H9 (cell line): Measurements from ENCODE around the gene DPM2. TPM values are rescaled to one million over a fixed set of nuclear protein-coding genes. Genes with fewer than 3 reads are reported as not detected.
A peak's percentile ranks its signal among the peaks of the same experiment; 100 is the strongest.

ENCODE experiments used
- DNase-seq: peaks from one replicate; pipeline ENCODE4 v3.0.0-alpha.2; 2017
- H2AFZ ChIP-seq: one replicate; pipeline ENCODE4 v1.6.1; 2013; ENCODE audit warnings: mild to moderate bottlenecking, low read length, control low read depth, moderate library complexity
- H2AK5ac ChIP-seq: 2 replicates; pipeline ENCODE4 v1.6.1; 2013; ENCODE audit warnings: low read length, control low read depth, mixed read lengths; ENCODE audit not compliant: insufficient read length
- H2BK120ac ChIP-seq: one replicate; pipeline ENCODE4 v1.6.1; 2013; ENCODE audit warnings: low read depth, mild to moderate bottlenecking, low read length, control low read depth, inconsistent platforms; ENCODE audit not compliant: poor library complexity, severe bottlenecking
- H2BK12ac ChIP-seq: 2 replicates; pipeline ENCODE4 v1.6.1; 2013; ENCODE audit warnings: low read length, control low read depth, mixed read lengths, low read depth; ENCODE audit not compliant: insufficient read length
- H2BK15ac ChIP-seq: 2 replicates; pipeline ENCODE4 v1.6.1; 2013; ENCODE audit warnings: low read depth, low read length, control low read depth
- H2BK20ac ChIP-seq: one replicate; pipeline ENCODE4 v1.6.1; 2013; ENCODE audit warnings: low read depth, mild to moderate bottlenecking, low read length, control low read depth, inconsistent platforms; ENCODE audit not compliant: poor library complexity, severe bottlenecking
- H2BK5ac ChIP-seq: 2 replicates; pipeline ENCODE4 v1.6.1; 2013; ENCODE audit warnings: low read length, control low read depth, mixed read lengths; ENCODE audit not compliant: insufficient read length
- H3K14ac ChIP-seq: 2 replicates; pipeline ENCODE4 v1.6.1; 2013; ENCODE audit warnings: low read length, control low read depth; ENCODE audit not compliant: insufficient read depth
- H3K18ac ChIP-seq: 2 replicates; pipeline ENCODE4 v1.6.1; 2013; ENCODE audit warnings: low read depth, mild to moderate bottlenecking, mixed read lengths, low read length, control low read depth; ENCODE audit not compliant: insufficient read length
- H3K23ac ChIP-seq: 2 replicates; pipeline ENCODE4 v1.6.1; 2013; ENCODE audit warnings: low read length, control low read depth, mixed read lengths, low read depth; ENCODE audit not compliant: insufficient read length
- H3K23me2 ChIP-seq: 2 replicates; pipeline ENCODE4 v1.6.1; 2013; ENCODE audit warnings: low read depth, mild to moderate bottlenecking, mixed read lengths, low read length, control low read depth; ENCODE audit not compliant: insufficient read length, poor library complexity, severe bottlenecking
- H3K27ac ChIP-seq: 2 replicates; pipeline ENCODE4 v1.5.1; 2013; ENCODE audit warnings: low read length, control low read depth, mixed read lengths, low read depth; ENCODE audit not compliant: insufficient read length
- H3K27me3 ChIP-seq: 2 replicates; pipeline ENCODE4 v1.6.1; 2013; ENCODE audit warnings: low read length, control low read depth, inconsistent platforms; ENCODE audit not compliant: insufficient read depth
- H3K4ac ChIP-seq: 2 replicates; pipeline ENCODE4 v1.6.1; 2013; ENCODE audit warnings: low read depth, mild to moderate bottlenecking, control low read depth, inconsistent platforms, low read length, moderate library complexity
- H3K4me1 ChIP-seq: 2 replicates; pipeline ENCODE4 v1.6.1; 2013; ENCODE audit warnings: low read length, control low read depth, inconsistent platforms; ENCODE audit not compliant: insufficient read depth
- H3K4me2 ChIP-seq: 2 replicates; pipeline ENCODE4 v1.6.1; 2013; ENCODE audit warnings: low read length, control low read depth, mixed read lengths; ENCODE audit not compliant: insufficient read length, insufficient read depth
- H3K56ac ChIP-seq: 2 replicates; pipeline ENCODE4 v1.6.1; 2013; ENCODE audit warnings: low read depth, mild to moderate bottlenecking, mixed read lengths, low read length, control low read depth; ENCODE audit not compliant: insufficient read length
- H3K79me1 ChIP-seq: 2 replicates; pipeline ENCODE4 v1.6.1; 2013; ENCODE audit warnings: low read depth, mild to moderate bottlenecking, moderate library complexity, low read length, control low read depth, inconsistent platforms; ENCODE audit not compliant: insufficient read depth, poor library complexity, severe bottlenecking
- H3K79me2 ChIP-seq: 2 replicates; pipeline ENCODE4 v1.6.1; 2013; ENCODE audit warnings: low read length, control low read depth, inconsistent platforms; ENCODE audit not compliant: insufficient read depth
- H3K9ac ChIP-seq: 2 replicates; pipeline ENCODE4 v1.6.1; 2013; ENCODE audit warnings: low read length, control low read depth, mixed read lengths; ENCODE audit not compliant: insufficient read length; ENCODE audit errors: extremely low read depth
- H3K9me3 ChIP-seq: one replicate; pipeline ENCODE4 v1.6.1; 2013; ENCODE audit warnings: low read depth, low read length, inconsistent platforms; ENCODE audit not compliant: control insufficient read depth
- H3T11ph ChIP-seq: one replicate; pipeline ENCODE4 v1.6.1; 2013; ENCODE audit warnings: mild to moderate bottlenecking, low read length, control low read depth, inconsistent platforms
- H4K20me1 ChIP-seq: one replicate; pipeline ENCODE4 v1.6.1; 2013; ENCODE audit not compliant: control insufficient read depth, insufficient read length, insufficient read depth
- H4K5ac ChIP-seq: 2 replicates; pipeline ENCODE4 v1.6.1; 2013; ENCODE audit warnings: low read depth, mild to moderate bottlenecking, mixed read lengths, low read length, control low read depth; ENCODE audit not compliant: insufficient read length
- H4K8ac ChIP-seq: replicated peaks from 2 replicates; pipeline ENCODE4 v1.6.1; 2013; ENCODE audit warnings: low read length, control low read depth, mixed read lengths, low read depth; ENCODE audit not compliant: insufficient read length
- H4K91ac ChIP-seq: 2 replicates; pipeline ENCODE4 v1.6.1; 2013; ENCODE audit warnings: low read depth, mild to moderate bottlenecking, moderate library complexity, mixed read lengths, low read length, control low read depth; ENCODE audit not compliant: insufficient read length
- H3K27ac Mint-ChIP-seq, 3 experiments: 2 replicates in 2 of 3; 3 replicates in 1 of 3; pipeline ENCODE4 v1.8.0; 2020 to 2021; ENCODE audit warnings: mixed read lengths in 3 of 3, mild to moderate bottlenecking in 1 of 3, moderate library complexity in 1 of 3
- H3K27me3 Mint-ChIP-seq: 2 replicates; pipeline ENCODE4 v1.8.0; 2021; ENCODE audit warnings: low read depth, mild to moderate bottlenecking, moderate library complexity, mixed read lengths
- H3K36me3 Mint-ChIP-seq, 3 experiments: 2 replicates in 2 of 3; 3 replicates in 1 of 3; pipeline ENCODE4 v1.8.0; 2020 to 2021; ENCODE audit warnings: low read depth in 3 of 3, mixed read lengths in 3 of 3; ENCODE audit not compliant: insufficient read depth in 1 of 3
- H3K4me1 Mint-ChIP-seq, 2 experiments: 2 replicates each; pipeline ENCODE4 v1.8.0; 2020; ENCODE audit warnings: mixed read lengths in 2 of 2
- H3K4me3 Mint-ChIP-seq, 2 experiments: 2 replicates in 1 of 2; 3 replicates in 1 of 2; pipeline ENCODE4 v1.8.0; 2020 to 2021; ENCODE audit warnings: mild to moderate bottlenecking in 2 of 2, mixed read lengths in 2 of 2, moderate library complexity in 1 of 2
- H3K9me3 Mint-ChIP-seq, 2 experiments: 2 replicates in 1 of 2; 3 replicates in 1 of 2; pipeline ENCODE4 v1.8.0; 2020; ENCODE audit warnings: mild to moderate bottlenecking in 2 of 2, mixed read lengths in 2 of 2, moderate library complexity in 1 of 2
- CTCF ChIP-seq: fragments of 200-600 bp; sonication (generic); conservative IDR thresholded peaks from 3 replicates; pipeline ENCODE4 v1.8.0; 2021; ENCODE audit warnings: antibody characterized with exemption, mild to moderate bottlenecking
- WGBS: extraction: QIAGEN DNeasy Blood & Tissue Kit; methylation state at CpG from one replicate; pipeline ENCODE4 v1.1.7; 2013; ENCODE audit warnings: missing lambda C conversion rate, low lambda C conversion rate, mixed read lengths; ENCODE audit not compliant: insufficient read length; ENCODE audit errors: extremely low coverage; 5-methylcytosine and 5-hydroxymethylcytosine counted together
- total RNA-seq: library from RNA; stranded (reverse); gene quantifications from 2 replicates; pipeline ENCODE4 v1.2.1, GENCODE V29; 2021

DPM2 gene
- total RNA-seq, 1 experiment from 2014 or later, result 46.1 TPM

GRCh38 chr9:127950513-127951289 lies 13.0 kb upstream of the DPM2 start:
- no peak overlapping the region for H3K4ac ChIP-seq
- no peak overlapping the region for H3K23ac ChIP-seq
- no CpG with 5 or more reads among the region's 21 CpGs for WGBS
- no peaks in the 10 kb centered on the region for H3K27me3 ChIP-seq
- H3K36me3 Mint-ChIP-seq, result peaks cover 5 to 28% (median 17%) of the 10 kb centered on the region in 3 experiments
- no peak for DNase-seq
- H3K18ac ChIP-seq, result no peak overlapping the region
- peaks cover 1% of the 10 kb centered on the region; the same call in 1 of the 2 replicates for H3K4me1 ChIP-seq
- H3K9me3 Mint-ChIP-seq, result no peaks in the 10 kb centered on the region
- H3K79me1 ChIP-seq, result peaks cover 3% of the 10 kb centered on the region
- no peaks in the 10 kb centered on the region for H3K23me2 ChIP-seq
- no peak overlapping the region for H2BK20ac ChIP-seq
- no peak overlapping the region for H3K56ac ChIP-seq
- H4K5ac ChIP-seq, result no peak overlapping the region
- no peak overlapping the region for H2BK15ac ChIP-seq
- H2BK5ac ChIP-seq, result no peak overlapping the region
- peak overlapping the region in 2 of 3 experiments; percentile 36 to 88; a peak in 5 of 7 replicates for H3K27ac Mint-ChIP-seq
- H3K4me3 Mint-ChIP-seq, result no peak overlapping the region; a peak in 1 of 5 replicates
- H4K20me1 ChIP-seq, result peaks cover 3% of the 10 kb centered on the region
- no peak overlapping the region for H2BK120ac ChIP-seq
- no peak overlapping the region for H3T11ph ChIP-seq
- H3K27ac ChIP-seq, result no peak overlapping the region
- H3K79me2 ChIP-seq, result peaks cover 5% of the 10 kb centered on the region; the same call in 1 of the 2 replicates
- H4K91ac ChIP-seq, result no peak overlapping the region
- H3K9ac ChIP-seq, result no peak overlapping the region
- no peak overlapping the region for H3K14ac ChIP-seq
- H3K4me1 Mint-ChIP-seq, result peaks cover 6 to 12% of the 10 kb centered on the region in 2 experiments
- H2AFZ ChIP-seq, result no peak overlapping the region
- H4K8ac ChIP-seq, result no peak overlapping the region
- no peak overlapping the region for H3K4me2 ChIP-seq
- no peak overlapping the region for H2AK5ac ChIP-seq
- H2BK12ac ChIP-seq, result no peak overlapping the region
- H3K27me3 Mint-ChIP-seq, result no peaks in the 10 kb centered on the region
- TF ChIP-seq CTCF, result no peak
- H3K9me3 ChIP-seq, result no peaks in the 10 kb centered on the region
